Measurements from ENCODE around the gene GABRG3.

DNA sequence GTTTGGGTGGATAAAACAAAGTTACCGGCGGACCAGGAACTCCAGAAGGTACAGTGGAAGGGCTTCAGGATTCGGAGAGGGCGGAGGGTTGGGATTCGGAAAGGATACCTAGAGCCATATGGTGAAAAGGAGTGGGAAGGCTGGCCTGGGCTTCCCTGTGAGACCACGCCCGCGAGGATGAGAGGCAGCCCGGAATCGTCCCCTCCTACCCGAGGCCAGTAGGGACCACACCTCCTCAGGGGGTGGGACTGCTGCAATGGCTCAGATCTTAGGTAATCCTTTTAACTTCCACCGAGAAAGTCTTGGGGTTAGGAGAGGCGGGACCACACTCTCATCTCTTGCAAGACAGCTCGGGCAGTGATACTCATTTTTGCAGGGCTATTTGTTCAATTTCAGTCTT is 616.8 kb downstream of the GABRG3 start:
- TF ChIP-seq POLR2AphosphoS5 (IDR thresholded peaks at IDR 0.05; ENCODE audit: low read depth): no peak
- TF ChIP-seq, protein P1, sequence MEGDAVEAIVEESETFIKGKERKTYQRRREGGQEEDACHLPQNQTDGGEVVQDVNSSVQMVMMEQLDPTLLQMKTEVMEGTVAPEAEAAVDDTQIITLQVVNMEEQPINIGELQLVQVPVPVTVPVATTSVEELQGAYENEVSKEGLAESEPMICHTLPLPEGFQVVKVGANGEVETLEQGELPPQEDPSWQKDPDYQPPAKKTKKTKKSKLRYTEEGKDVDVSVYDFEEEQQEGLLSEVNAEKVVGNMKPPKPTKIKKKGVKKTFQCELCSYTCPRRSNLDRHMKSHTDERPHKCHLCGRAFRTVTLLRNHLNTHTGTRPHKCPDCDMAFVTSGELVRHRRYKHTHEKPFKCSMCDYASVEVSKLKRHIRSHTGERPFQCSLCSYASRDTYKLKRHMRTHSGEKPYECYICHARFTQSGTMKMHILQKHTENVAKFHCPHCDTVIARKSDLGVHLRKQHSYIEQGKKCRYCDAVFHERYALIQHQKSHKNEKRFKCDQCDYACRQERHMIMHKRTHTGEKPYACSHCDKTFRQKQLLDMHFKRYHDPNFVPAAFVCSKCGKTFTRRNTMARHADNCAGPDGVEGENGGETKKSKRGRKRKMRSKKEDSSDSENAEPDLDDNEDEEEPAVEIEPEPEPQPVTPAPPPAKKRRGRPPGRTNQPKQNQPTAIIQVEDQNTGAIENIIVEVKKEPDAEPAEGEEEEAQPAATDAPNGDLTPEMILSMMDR (conservative IDR thresholded peaks at IDR 0.05; ENCODE audit: low read depth in 2 of 2): no peak
- no peak for TF ChIP-seq CREB1 (CRISPR knock-in tag; IDR thresholded peaks at IDR 0.05; ENCODE audit: low read depth)

Data from GM23338 (cell line).